NCI-H2196 treated with DMSO at 0.1 percent for 48 hours (cell line): Measurements from ENCODE around the gene TRMT10B.
"Not testable (repeated sequence)": the region's sequence is repeated elsewhere in the genome, so short reads cannot be mapped to it uniquely, and the experiment has no call there.

Experiments used
- DNase-seq: peaks from one replicate; lab custom pipeline; 2025; ENCODE audit not compliant: unreplicated experiment; lab: John Stamatoyannopoulos, UW

Gene TRMT10B

GRCh38 chr9:37751186-37751585 lies 2.4 kb upstream of the TRMT10B start:
- no peak for DNase-seq

- not testable (repeated sequence) for DNase-seq
Observed at GRCh38 chr9:37751704-37752103, 1.9 kb upstream of the TRMT10B start.

GRCh38 chr9:37752112-37752511 lies 1.5 kb upstream of the TRMT10B start:
- not testable (repeated sequence) for DNase-seq

GRCh38 chr9:37752642-37753488 lies 740 bp upstream of the TRMT10B start:
- DNase-seq, result no peak

- DNase-seq, result no peak
Observed at GRCh38 chr9:37758747-37759146, 5.1 kb downstream of the TRMT10B start.

GRCh38 chr9:37760416-37761161 lies 7.0 kb downstream of the TRMT10B start:
- DNase-seq, result no peak

- DNase-seq, result no peak
Observed at GRCh38 chr9:37761511-37761910, 7.9 kb downstream of the TRMT10B start.

- not testable (repeated sequence) for DNase-seq
Observed at GRCh38 chr9:37765263-37765662, 11.7 kb downstream of the TRMT10B start.

GRCh38 chr9:37769306-37769705 lies 15.7 kb downstream of the TRMT10B start:
- no peak for DNase-seq

GRCh38 chr9:37769995-37770394 lies 16.4 kb downstream of the TRMT10B start:
- DNase-seq, result no peak

- DNase-seq, result no peak
Observed at GRCh38 chr9:37775216-37775919, 21.8 kb downstream of the TRMT10B start.

- DNase-seq, result no peak
Observed at GRCh38 chr9:37776328-37776727, 22.7 kb downstream of the TRMT10B start.

- DNase-seq, result no peak
Observed at GRCh38 chr9:37778534-37778933, 24.9 kb downstream of the TRMT10B start.

GRCh38 chr9:37784291-37784615 lies 30.6 kb downstream of the TRMT10B start:
- no peak for DNase-seq

GRCh38 chr9:37784616-37785483 lies 31.2 kb downstream of the TRMT10B start, which contains the start of gene EXOSC3:
Gene EXOSC3, minus strand, starts transcription at chr9:37785064. Its CDS starts 20 bp downstream, at chr9:37785044.
- peak; percentile 85 for DNase-seq

GRCh38 chr9:37787059-37787458 lies 33.5 kb downstream of the TRMT10B start:
- no peak for DNase-seq

- DNase-seq, result no peak
Observed at GRCh38 chr9:37788332-37788731, 34.7 kb downstream of the TRMT10B start.

- no peak for DNase-seq
Observed at GRCh38 chr9:37790096-37790495, 36.5 kb downstream of the TRMT10B start.

- no peak for DNase-seq
Observed at GRCh38 chr9:37792122-37792521, 38.5 kb downstream of the TRMT10B start.

GRCh38 chr9:37796232-37796631 lies 42.6 kb downstream of the TRMT10B start:
- DNase-seq, result no peak

GRCh38 chr9:37798677-37799076 lies 45.1 kb downstream of the TRMT10B start:
- DNase-seq, result no peak
